Adipose tissue (tissue), 3 donors: ENCODE results near the gene COPS4. TPM values are rescaled to one million over a fixed set of nuclear protein-coding genes. Genes with fewer than 3 reads are reported as not detected.
"Not testable (repeated sequence)": the region's sequence is repeated elsewhere in the genome, so short reads cannot be mapped to it uniquely, and the experiment has no call there.

Experiments
- H3K27ac ChIP-seq: one replicate; pipeline ENCODE4 v1.5.1; 2013; ENCODE audit warnings: low read depth, low read length
- WGBS, 3 donors: extraction: QIAGEN DNeasy Blood & Tissue Kit; methylation state at CpG; one replicate each; pipeline ENCODE4 v1.1.7; 2013; 5-methylcytosine and 5-hydroxymethylcytosine counted together
- polyA plus RNA-seq, 3 donors: library from polyadenylated mRNA; stranded (reverse); fragments of 200-250 nt; gene quantifications; one replicate each; pipeline ENCODE4 v1.2.3, GENCODE V29; 2013
- donor health status: healthy with polysubstance abuse.
- donor health status: Bipolar disorder and iron deficiency.
- donor health status: healthy.

Gene COPS4
- polyA plus RNA-seq, 3 donors: 16.6 to 36.0 (median 28.2) TPM

- WGBS, 3 donors: 74 to 79% (median 78%) methylated on average over 9 to 10 of the region's 10 CpGs
- H3K27ac ChIP-seq: no peak overlapping the region
Measured at GRCh38 chr4:83074086-83074704, 39.2 kb downstream of the COPS4 start.

DNA sequence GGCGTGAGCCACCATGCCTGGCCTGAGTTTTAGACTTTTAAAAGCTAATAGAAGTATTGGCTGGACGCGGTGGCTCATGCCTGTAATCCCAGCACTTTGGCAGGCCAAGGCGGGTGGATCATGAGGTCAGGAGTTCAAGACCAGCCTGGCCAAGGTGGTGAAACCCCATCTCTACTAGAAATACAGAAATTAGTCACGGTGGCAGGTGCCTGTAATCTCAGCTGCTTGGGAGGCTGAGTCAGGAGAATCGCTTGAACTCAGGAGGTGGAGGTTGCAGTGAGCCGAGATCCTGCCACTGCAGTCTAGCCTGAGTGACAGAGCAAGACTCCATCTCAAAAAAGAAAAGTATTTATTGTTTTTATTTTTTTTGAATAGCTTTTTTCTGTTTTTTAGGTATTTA, 39.8 kb downstream of the COPS4 start:
- WGBS, 3 donors: 92 to 96% (median 94%) methylated on average over 7 of the region's 7 CpGs
- H3K27ac ChIP-seq: not testable (repeated sequence)

GRCh38 chr4:83075311-83076095, 40.5 kb downstream of the COPS4 start:
- WGBS, 3 donors: 36 to 66% (median 44%) methylated on average over 4 of the region's 4 CpGs
- H3K27ac ChIP-seq: no peak overlapping the region

- no peak overlapping the region for H3K27ac ChIP-seq
- WGBS, 3 donors: 84 to 89% (median 88%) methylated on average over 6 of the region's 6 CpGs
Measured at GRCh38 chr4:83080561-83080960, 45.6 kb downstream of the COPS4 start.

GRCh38 chr4:83082777-83083176, 47.8 kb downstream of the COPS4 start:
- WGBS, 3 donors: 63 to 86% (median 64%) methylated on average over 4 of the region's 4 CpGs
- no peak overlapping the region for H3K27ac ChIP-seq

- WGBS, 3 donors: 45 to 70% (median 59%) methylated on average over 10 to 11 of the region's 11 CpGs
- no peak overlapping the region for H3K27ac ChIP-seq
Measured at GRCh38 chr4:83083925-83084475, 49.0 kb downstream of the COPS4 start.

DNA sequence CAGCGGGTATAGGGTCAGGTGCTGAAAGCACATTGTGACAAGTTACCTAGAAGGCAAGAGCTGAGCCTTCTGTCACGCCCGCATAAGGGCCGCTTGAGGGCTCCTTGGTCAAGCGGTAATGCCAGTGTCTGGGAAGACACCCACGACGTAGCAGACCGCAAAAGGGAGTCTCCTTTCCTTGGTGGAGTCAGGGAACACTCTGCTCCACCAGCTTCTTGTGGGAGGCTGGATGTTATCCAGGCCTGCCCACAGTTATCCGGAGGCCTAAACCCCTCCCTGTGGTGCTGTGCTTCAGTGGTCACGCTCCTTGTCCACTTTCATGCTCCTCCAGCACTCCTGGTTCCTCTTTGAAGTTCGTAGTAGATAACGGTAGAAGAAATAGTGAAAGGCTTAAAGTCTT, 50.0 kb downstream of the COPS4 start:
- H3K27ac ChIP-seq: not testable (repeated sequence)
- 71 to 89% (median 83%) methylated on average over 12 of the region's 12 CpGs for WGBS, 3 donors

GRCh38 chr4:83089410-83090157, 54.6 kb downstream of the COPS4 start:
- no peak overlapping the region for H3K27ac ChIP-seq
- 73 to 77% (median 75%) methylated on average over 2 of the region's 2 CpGs for WGBS, 3 donors

GRCh38 chr4:83093060-83093640, 58.2 kb downstream of the COPS4 start:
- 69 to 80% (median 79%) methylated on average over 6 of the region's 6 CpGs for WGBS, 3 donors
- no peak overlapping the region for H3K27ac ChIP-seq

DNA sequence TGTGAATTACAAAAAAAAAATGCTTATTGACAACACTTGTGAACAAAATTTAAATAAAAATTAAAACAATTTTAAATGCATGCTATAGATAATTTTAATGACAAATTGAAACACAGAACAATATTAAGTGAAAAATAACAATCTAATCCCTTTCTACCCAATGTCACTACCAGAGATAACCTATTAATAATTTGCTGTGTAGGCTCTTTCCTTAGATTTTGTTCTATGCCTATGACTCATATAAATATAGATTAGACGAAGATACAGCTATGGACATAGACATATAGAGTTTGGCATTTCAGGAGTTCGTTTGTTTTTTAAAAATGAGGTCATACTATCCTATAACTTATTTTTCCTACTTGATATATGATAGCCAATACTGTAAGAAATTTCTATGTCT, 61.4 kb downstream of the COPS4 start:
- WGBS, 3 donors: 69 to 78% (median 78%) methylated on average over 2 of the region's 2 CpGs
- H3K27ac ChIP-seq: no peak overlapping the region

- no peak overlapping the region for H3K27ac ChIP-seq
- WGBS, 3 donors: 89 to 96% (median 91%) methylated on average over 7 of the region's 7 CpGs
Measured at GRCh38 chr4:83104991-83105390, 70.0 kb downstream of the COPS4 start.

- H3K27ac ChIP-seq: no peak overlapping the region
- 81 to 89% (median 82%) methylated on average over 9 of the region's 9 CpGs for WGBS, 3 donors
Measured at GRCh38 chr4:83107631-83108030, 72.6 kb downstream of the COPS4 start.

DNA sequence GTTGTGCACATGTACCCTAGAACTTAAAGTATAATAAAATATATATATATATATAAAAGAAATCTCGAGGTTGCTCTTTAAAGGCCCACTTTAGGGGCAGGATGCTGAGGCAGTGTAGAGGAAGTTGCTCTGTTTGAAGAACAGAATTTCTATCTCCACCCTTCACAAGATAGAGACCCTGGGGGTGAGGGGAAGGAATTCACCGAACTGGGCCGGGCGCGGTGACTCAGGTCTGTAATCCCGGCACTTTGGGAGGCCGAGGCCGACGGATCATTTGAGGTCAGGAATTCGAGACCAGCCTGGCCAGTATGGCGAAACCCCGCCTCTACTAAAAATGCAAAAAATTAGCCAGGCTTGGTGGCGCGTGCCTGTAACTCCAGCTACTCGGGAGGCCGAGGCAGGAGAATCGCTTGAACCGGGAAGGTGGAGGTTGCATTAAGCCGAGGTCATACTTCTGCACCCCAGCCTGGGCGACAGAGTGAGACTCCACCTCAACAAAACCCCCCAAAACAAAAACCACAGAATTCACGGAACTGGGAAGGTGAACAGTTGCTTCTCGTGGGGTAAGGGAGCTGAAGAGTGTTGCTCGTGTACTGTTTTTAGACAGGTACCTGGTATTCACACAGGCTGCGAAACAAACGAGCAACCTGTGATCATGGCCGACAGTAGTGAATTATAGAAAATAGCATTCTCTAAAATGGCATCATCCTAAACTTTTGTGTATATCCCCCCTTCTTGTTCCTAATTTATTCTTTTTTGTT, 73.3 kb downstream of the COPS4 start:
- WGBS, 3 donors: 66 to 90% (median 69%) methylated on average over 26 of the region's 26 CpGs
- H3K27ac ChIP-seq: no peak overlapping the region

DNA sequence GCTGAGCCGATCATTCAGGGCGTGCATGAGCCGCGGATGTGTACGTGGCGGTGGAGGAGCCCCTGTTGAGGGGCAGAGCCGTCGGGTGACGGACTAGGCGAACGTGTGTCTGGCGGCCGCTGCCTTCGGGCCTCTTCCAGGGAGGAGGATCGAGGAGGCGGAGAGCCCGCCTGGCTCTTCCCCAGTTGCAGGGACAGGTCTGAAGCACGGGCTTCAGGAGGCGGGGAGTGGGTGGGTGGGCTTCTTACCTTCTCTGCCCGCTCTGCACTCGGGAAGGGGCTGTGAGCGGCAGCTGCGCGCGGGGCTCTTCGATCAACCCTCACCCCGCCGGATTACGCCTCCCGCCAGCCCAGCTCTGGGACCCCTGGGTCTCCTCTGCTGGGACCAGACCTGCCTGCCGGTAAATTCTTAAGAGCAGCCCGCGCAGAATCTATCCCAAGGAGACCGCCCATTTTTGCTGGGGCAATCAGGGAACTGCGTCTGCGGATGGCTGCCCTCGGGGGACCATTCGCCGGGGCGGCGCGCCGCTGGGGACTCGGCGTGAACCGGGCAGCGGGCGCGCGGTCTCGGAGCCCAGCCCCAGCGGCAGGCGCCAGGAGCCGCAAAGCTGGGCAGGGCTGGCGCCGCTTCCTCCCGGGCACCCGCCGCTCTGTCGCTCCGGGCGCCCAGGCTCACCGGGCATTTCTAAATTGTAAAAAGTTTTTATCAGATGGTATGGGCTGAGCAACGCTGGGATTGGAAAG, 74.7 kb downstream of the COPS4 start:
- WGBS, 3 donors: 1 to 3% (median 1%) methylated on average over 56 to 64 of the region's 64 CpGs
- no peak overlapping the region for H3K27ac ChIP-seq

- H3K27ac ChIP-seq: no peak overlapping the region
- WGBS, 3 donors: 3 to 5% (median 4%) methylated on average over 18 of the region's 18 CpGs
Measured at GRCh38 chr4:83110223-83110945, 75.4 kb downstream of the COPS4 start.

DNA sequence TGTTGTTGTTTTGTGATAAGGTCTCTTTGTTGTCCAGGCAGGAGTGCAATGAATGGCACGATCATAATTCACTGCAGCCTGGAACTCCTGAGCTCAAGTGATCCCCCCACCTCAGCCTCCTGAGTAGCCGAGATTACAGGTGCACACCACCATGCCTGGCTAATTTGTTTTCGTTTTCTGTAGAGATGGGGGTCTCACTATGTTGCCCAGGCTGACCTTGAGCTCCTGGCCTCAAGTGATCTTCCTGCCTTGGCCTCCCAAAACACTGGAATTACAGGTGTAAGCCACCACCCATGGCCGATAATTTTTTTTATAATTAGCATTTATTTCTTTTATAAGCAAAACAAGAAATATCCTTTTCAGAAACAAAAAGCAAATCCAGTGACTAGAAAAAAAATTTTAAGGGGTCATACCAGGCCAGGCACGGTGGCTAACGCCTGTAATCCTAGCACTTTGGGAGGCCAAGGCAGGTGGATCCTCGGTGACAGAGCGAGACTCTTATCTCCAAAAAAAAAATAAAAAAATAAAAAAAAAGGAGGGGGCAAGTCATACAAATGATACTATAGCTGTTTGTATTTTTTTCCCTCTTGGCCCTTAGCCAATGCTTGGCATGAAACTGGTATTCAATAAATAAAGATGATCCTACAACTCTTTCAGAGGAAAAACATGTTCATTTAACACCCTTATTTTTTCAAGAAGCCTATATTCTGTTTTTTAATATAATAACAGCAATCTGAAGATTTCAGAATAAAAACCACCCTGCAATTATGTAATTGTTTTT, 76.2 kb downstream of the COPS4 start:
- 53 to 81% (median 73%) methylated on average over 8 of the region's 8 CpGs for WGBS, 3 donors
- no peak overlapping the region for H3K27ac ChIP-seq
